GM11168 (cell line): Measurements from ENCODE around the gene HMGB1.

ENCODE experiments used
- in situ Hi-C: fragments of 300-500 bp; cut with MboI; formaldehyde crosslinking; loops from one replicate; pipeline ENCODE4 v1.12.0; 2022; ENCODE audit warnings: low sequenced_read_pairs; ENCODE audit not compliant: unreplicated experiment

Gene HMGB1

DNA sequence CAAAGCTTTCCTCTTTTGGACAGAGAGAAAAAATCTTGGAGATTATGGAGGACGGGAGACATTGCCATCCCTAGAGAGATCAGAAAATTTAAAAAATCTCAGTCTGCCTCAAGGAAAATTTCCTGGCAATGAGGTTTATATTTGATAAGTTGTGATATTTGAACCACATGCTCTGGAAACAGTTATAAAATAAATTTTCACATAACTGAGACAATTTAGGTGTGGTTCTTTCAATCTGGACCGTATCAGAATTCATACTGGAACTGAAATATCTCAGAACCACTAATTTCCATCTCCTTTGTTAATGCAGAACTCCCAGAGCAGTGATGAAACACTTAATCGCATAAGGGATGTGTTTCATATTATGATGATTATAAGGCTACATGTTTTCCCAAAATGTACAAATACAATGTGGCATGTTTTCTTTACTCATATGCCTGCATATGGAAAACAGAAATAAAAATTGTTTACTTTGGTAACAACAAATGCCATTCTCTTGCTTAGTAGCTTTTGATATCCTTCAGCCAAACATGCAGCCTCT, 29.8 kb downstream of the HMGB1 start:
- in situ Hi-C loops, result no loop called here

- in situ Hi-C loops, result no loop called here
These were observed 34.3 kb downstream of the HMGB1 start for GRCh38 chr13:30431269-30431940.

- in situ Hi-C loops, result no loop called here
These were observed 35.7 kb downstream of the HMGB1 start for GRCh38 chr13:30429721-30430694.

DNA sequence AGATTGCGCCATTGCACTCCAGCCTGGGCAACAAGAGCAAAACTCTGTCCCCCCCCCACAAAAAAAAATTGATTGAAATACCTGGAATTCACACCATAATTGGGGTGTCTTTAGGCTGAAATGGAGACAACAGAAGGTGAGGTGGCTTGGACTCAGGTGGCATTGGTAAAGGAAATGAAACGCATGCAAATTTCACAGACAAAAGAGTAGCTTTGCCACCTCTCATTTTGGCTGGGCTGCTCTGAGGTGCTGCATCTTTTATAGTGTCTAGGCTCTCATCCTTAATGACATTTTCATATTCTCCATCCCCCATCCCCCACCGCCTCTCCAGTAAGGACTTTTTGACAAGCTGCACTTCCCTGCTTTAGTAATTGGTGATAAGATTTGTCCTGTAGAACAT, 36.5 kb downstream of the HMGB1 start:
- in situ Hi-C loops, result no loop called here

GRCh38 chr13:30423891-30424290, 41.8 kb downstream of the HMGB1 start:
- in situ Hi-C loops, result no loop called here

GRCh38 chr13:30422054-30422839, 43.5 kb downstream of the HMGB1 start, which contains the start of gene UBE2L5:
UBE2L5 (plus strand) TSS chr13:30422493; CDS start chr13:30427991, 5,498 bp downstream.
- in situ Hi-C loops, result no loop called here

DNA sequence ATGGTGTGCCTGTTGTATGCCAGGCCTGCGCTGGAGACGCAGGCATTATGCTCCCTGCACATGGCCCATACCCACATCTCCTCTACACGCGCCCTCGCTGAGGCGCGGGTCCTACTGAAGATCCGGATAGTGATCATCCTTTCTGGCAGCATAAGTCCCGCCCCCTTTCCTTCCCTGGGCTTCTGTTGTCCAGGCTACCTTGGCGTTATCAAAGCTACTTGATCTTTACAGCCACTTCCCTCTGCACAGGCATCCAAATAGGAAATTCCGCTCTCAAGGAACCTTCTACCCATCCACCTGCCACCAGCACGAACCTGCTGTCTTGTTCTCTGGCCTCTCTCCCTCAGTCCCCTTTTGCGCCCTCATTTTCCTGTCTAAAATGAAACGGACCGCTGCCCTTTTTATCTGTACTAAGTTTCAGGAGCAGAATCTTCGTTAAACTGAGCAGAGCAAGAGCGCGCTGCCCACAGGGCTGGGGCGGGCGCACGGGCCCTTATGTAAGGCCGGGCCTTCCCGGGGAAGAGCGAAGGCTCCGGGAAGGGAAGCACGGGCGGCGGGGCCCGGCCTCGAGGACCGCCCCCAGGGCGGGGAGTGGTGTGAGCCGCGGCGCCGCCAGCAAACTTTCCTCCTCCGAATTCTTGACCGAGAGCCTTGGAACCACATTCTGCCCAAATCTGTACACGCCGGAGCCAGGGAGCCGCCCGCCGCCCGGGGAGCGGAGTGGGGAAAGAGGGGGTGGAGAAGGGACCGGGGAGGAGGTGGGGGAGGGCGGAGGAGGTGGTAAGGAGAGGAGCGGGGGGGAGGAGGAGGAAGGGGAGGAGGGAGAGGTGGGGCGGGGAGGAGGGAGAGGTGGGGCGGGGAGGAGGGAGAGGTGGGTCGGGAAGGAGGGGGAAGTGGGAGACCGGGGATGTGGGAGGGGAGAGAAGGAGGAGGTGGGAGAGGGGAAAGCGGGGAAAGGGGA, 44.4 kb downstream of the HMGB1 start:
- in situ Hi-C loops, result no loop called here

GRCh38 chr13:30418717-30419459, 46.8 kb downstream of the HMGB1 start:
- in situ Hi-C loops, result no loop called here

DNA sequence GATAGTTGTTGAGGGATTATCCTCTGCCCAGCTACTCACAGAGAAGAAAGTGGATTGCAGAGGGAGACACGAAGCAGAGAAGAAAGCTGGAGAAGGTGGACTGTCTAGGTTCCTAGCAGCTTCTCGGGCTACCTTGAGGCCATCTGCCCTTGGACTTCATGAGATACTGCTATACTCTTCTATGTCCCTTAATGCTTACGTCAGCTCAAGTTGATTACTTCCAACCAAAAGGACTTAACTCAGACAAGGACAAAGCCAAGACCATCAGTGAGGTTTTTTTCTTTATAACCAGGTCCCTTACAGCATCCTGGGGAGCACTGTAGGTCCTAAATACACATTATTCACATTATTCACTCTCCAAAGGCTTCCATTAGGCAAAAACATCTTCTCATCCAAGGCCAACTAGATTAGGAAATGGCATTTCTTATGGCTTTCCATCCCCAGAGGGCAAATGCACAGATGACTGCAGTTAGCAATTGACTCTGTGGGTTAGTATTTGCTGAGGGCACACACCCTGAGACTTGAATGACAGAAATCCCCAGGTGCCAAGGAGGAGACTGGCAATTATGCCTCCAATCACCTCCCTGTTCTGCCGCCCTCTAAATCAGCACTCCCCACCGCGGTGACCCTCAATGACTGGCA, 47.5 kb downstream of the HMGB1 start:
- in situ Hi-C loops, result no loop called here

DNA sequence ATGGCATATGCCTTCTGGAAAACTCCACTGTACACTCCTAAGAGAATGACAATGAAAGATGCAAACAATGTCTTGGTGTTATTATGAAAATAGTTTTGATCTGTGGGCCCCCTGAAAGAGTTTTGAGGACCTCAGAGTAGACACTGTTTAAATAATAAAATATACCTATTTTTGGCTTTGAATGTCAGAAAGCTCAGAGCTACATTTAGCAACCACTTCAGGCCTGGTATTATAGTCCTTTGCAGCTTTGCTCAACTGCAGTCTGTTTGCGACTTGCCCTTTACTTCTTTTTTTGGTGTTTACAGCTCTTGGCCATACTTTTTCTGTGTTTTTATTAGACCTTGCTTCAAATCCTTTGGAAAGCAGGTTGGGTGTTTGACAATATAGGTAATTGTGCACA, 49.3 kb downstream of the HMGB1 start:
- in situ Hi-C loops, result no loop called here

- in situ Hi-C loops, result no loop called here
These were observed 50.2 kb downstream of the HMGB1 start for GRCh38 chr13:30415430-30416030.

GRCh38 chr13:30413842-30414241, 51.9 kb downstream of the HMGB1 start:
- in situ Hi-C loops, result no loop called here

DNA sequence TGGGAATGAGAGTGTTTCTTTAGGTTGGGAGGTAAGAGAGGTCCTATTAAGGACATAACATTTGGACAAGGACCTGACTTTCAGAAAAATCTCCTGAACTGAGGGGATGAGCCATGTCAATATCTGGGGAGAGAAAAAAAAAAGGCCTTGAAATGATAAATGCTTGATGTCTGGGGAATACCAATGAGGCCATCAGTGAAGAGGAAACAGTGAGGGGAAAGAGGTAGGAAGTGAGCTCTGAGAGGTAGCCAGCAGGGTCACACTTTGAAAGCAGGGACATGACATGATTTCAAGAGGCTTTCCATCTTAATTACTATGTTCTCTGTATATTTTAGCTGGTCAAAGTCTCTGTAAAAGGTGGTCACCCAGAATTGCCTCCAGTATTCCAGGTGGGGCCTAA, 53.4 kb downstream of the HMGB1 start:
- in situ Hi-C loops, result no loop called here

- in situ Hi-C loops, result no loop called here
These were observed 55.0 kb downstream of the HMGB1 start for GRCh38 chr13:30410705-30411125.

- in situ Hi-C loops, result no loop called here
These were observed 55.6 kb downstream of the HMGB1 start for GRCh38 chr13:30409886-30410704.

DNA sequence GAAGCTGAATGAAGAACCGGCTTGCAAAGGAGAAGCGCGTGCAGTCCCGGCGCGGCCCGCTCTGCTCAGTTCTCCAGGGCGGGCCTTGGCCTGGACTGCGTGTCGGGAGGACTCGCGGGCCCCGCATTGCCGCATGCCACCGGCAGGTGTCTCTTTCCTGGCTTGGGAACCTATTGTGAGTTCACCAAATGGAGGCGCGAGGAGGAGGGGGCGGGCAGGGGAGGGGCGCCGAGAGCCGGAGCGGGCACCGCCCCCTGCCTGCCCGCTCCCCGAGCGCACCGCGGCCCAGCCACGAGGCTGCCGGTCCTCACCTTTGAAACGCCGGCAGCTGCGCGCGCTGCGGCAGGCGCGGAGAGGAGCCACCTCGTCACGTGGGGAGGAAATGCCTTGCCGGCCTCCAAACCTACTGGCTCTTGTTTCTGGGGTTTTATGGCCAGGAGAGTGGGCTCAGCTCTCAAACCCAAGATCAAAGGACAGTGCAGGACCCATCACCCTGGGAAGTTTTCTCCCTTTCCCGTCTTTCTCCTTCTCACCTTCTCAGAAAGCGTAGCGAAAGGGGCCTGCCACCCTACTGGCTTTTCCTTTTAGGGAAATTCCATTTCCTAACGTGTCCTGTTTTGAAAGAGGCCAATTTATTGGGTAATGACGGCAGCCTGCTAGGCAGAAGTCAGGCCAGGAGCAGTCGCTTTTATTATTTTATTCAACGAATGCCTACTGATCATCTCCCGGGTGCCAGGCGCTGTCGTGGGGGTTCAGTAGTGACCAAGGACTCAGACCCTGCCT, 57.2 kb downstream of the HMGB1 start:
- in situ Hi-C loops, result no loop called here
